SK-N-MC (cell line): Measurements from ENCODE around the gene MAGEH1.

Source experiments
- EZH2 ChIP-seq: fragments of 200-600 bp; sonication (generic); IDR thresholded peaks from one replicate; pipeline ENCODE4 v1.6.1; 2017; ENCODE audit warnings: antibody characterized with exemption
- FOXP2 ChIP-seq: optimal IDR thresholded peaks from 2 replicates; pipeline ENCODE3; 2011; ENCODE audit warnings: mild to moderate bottlenecking, moderate library complexity; ENCODE audit not compliant: insufficient read depth; ENCODE audit errors: extremely low read length, control extremely low read depth
- POLR2AphosphoS5 ChIP-seq: IDR thresholded peaks from 2 replicates; pipeline ENCODE4 v1.6.1; 2012; ENCODE audit warnings: mild to moderate bottlenecking, low read depth, low read length, borderline replicate concordance

GRCh38 chrX:55480390-55481062, 28.6 kb downstream of the MAGEH1 start:
- TF ChIP-seq POLR2AphosphoS5, result no peak
- no peak for TF ChIP-seq EZH2
- no peak for TF ChIP-seq FOXP2
